ENCODE measurements around the gene ACTL8.

GRCh38 chr1:17837233-17838030 is 82.3 kb downstream of the ACTL8 start:
- TF ChIP-seq POLR2A (IDR thresholded peaks at IDR 0.05) (no peak), CTCF (IDR thresholded peaks at IDR 0.05) (no peak)

All from heart left ventricle (tissue), 13 donors.